ENCODE results near the gene SENP8. TPM values are rescaled to one million over a fixed set of nuclear protein-coding genes. Genes with fewer than 3 reads are reported as not detected.

Gene SENP8
- total and polyA plus RNA-seq, 2 of the 13 experiments (the other 11 are each of a cell fraction or from before 2014, with no cell fraction given) = 2.7 to 3.0 TPM

DNA sequence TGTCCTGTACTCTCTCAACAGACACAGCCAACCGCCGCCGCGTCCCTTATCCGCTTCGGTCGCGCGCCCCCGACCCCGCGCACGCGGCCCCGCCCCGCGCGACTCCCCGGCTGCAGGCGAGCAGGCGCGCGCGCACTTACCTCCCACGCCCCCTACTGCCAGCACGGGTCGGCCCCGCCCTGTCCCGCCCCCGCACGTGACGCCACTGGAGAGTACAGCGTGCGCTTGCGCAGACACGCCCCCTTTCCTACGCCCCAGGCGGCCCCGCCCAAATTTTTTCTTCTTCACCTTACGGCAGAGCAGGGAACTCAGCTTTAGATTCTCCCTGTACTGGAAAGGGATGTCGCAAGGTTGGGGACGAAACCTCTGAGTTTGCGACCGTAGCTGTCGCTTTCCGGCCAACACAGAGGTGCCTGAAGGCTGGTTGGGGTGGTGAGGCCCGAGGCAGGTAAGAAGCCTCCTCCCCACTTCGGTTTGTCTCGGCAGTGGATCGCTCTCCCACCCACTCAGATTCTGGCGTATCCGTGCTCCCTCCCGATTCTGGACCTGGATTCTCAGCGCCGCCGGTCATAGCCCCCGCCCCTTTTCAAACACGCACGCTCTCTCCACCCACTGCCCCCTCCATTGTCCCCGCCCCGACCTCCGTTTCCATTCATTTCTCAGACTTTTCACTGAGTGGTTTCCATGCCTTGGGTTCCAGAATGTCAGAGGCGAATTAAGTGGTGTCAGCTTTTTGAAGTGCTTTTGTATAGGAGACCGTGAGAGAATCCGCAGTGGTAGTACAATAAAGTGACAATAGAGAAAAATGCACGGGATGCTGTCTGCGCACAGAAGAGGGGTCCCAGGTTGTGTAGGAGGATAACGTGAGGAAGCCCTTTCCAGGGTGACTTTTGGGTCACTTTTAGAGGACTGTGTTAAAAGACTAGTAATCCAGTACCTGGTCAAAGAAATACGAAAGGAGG, at the start of gene SENP8, which contains the start of gene MYO9A (continued):
- TF ChIP-seq, protein P1, sequence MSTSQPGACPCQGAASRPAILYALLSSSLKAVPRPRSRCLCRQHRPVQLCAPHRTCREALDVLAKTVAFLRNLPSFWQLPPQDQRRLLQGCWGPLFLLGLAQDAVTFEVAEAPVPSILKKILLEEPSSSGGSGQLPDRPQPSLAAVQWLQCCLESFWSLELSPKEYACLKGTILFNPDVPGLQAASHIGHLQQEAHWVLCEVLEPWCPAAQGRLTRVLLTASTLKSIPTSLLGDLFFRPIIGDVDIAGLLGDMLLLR (CRISPR knock-in tag; IDR thresholded peaks at IDR 0.05) = no peak
- no peak for TF ChIP-seq HNRNPH1 (optimal IDR thresholded peaks at IDR 0.05; ENCODE audit: low read depth, low read length)
- no peak for TF ChIP-seq THYN1 (CRISPR knock-in tag; IDR thresholded peaks at IDR 0.05; ENCODE audit: borderline replicate concordance, low read depth)
- TF ChIP-seq, protein P2, sequence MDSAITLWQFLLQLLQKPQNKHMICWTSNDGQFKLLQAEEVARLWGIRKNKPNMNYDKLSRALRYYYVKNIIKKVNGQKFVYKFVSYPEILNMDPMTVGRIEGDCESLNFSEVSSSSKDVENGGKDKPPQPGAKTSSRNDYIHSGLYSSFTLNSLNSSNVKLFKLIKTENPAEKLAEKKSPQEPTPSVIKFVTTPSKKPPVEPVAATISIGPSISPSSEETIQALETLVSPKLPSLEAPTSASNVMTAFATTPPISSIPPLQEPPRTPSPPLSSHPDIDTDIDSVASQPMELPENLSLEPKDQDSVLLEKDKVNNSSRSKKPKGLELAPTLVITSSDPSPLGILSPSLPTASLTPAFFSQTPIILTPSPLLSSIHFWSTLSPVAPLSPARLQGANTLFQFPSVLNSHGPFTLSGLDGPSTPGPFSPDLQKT (CRISPR knock-in tag; IDR thresholded peaks at IDR 0.05; ENCODE audit: borderline replicate concordance) = no peak
- peak; percentile 33; the same call in 1 of the 2 replicates for TF ChIP-seq AKAP8 (CRISPR knock-in tag; IDR thresholded peaks at IDR 0.05)
- peak; percentile 61; the same call in 1 of the 2 replicates for TF ChIP-seq ZNF709 (CRISPR knock-in tag; IDR thresholded peaks at IDR 0.05)
- TF ChIP-seq HOXA9 (CRISPR knock-in tag; IDR thresholded peaks at IDR 0.05; ENCODE audit: borderline replicate concordance) = no peak
- TF ChIP-seq ZKSCAN8 (CRISPR knock-in tag; IDR thresholded peaks at IDR 0.05; ENCODE audit: borderline replicate concordance) = peak; percentile 31; the same call in 1 of the 2 replicates
- TF ChIP-seq ATRX (CRISPR knock-in tag; IDR thresholded peaks at IDR 0.05; ENCODE audit: borderline replicate concordance) = no peak
- no peak for TF ChIP-seq ARNT (IDR thresholded peaks at IDR 0.05)
- no peak for TF ChIP-seq NFE2L1 (CRISPR knock-in tag; IDR thresholded peaks at IDR 0.05; ENCODE audit: borderline replicate concordance)
- no peak for TF ChIP-seq HHEX (CRISPR knock-in tag; IDR thresholded peaks at IDR 0.05)
- TF ChIP-seq POLR2A (IDR thresholded peaks at IDR 0.05; ENCODE audit: insufficient read depth in 1 of 2, low read depth in 2 of 2, low read length in 2 of 2) = peak; percentile 91 to 93
- peak; percentile 10 for TF ChIP-seq AGO2 (optimal IDR thresholded peaks at IDR 0.05; ENCODE audit: low read depth, low read length)
- TF ChIP-seq RNF2 (conservative IDR thresholded peaks at IDR 0.05; ENCODE audit: low read depth) = no peak
- TF ChIP-seq ZNF296 (CRISPR knock-in tag; conservative IDR thresholded peaks at IDR 0.05) = no peak
- TF ChIP-seq ZNF431 (CRISPR knock-in tag; IDR thresholded peaks at IDR 0.05; ENCODE audit: borderline replicate concordance, low read depth) = peak; percentile 59; the same call in 1 of the 2 replicates
- no peak for TF ChIP-seq ZNF7 (CRISPR knock-in tag; IDR thresholded peaks at IDR 0.05)
- peak; percentile 89 for TF ChIP-seq POLR2G (IDR thresholded peaks at IDR 0.05; ENCODE audit: low read depth, low read length)
- TF ChIP-seq FLYWCH1 (CRISPR knock-in tag; IDR thresholded peaks at IDR 0.05) = no peak
- TF ChIP-seq ZNF639 (CRISPR knock-in tag; conservative IDR thresholded peaks at IDR 0.05) = no peak
- TF ChIP-seq, protein P3, sequence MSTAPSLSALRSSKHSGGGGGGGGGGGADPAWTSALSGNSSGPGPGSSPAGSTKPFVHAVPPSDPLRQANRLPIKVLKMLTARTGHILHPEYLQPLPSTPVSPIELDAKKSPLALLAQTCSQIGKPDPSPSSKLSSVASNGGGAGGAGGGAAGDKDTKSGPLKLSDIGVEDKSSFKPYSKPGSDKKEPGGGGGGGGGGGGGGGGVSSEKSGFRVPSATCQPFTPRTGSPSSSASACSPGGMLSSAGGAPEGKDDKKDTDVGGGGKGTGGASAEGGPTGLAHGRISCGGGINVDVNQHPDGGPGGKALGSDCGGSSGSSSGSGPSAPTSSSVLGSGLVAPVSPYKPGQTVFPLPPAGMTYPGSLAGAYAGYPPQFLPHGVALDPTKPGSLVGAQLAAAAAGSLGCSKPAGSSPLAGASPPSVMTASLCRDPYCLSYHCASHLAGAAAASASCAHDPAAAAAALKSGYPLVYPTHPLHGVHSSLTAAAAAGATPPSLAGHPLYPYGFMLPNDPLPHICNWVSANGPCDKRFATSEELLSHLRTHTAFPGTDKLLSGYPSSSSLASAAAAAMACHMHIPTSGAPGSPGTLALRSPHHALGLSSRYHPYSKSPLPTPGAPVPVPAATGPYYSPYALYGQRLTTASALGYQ (CRISPR knock-in tag; IDR thresholded peaks at IDR 0.05) = no peak; the same call in 1 of the 2 replicates
- TF ChIP-seq ZNF615 (CRISPR knock-in tag; IDR thresholded peaks at IDR 0.05; ENCODE audit: borderline replicate concordance) = no peak; the same call in 1 of the 2 replicates
- no peak for TF ChIP-seq PCBP1 (IDR thresholded peaks at IDR 0.05; ENCODE audit: borderline replicate concordance, low read depth, low read length)
- no peak for TF ChIP-seq SMAD3 (CRISPR knock-in tag; IDR thresholded peaks at IDR 0.05)

All from HepG2 (cell line).